ENCODE measurements around the gene PPFIA2.

DNA sequence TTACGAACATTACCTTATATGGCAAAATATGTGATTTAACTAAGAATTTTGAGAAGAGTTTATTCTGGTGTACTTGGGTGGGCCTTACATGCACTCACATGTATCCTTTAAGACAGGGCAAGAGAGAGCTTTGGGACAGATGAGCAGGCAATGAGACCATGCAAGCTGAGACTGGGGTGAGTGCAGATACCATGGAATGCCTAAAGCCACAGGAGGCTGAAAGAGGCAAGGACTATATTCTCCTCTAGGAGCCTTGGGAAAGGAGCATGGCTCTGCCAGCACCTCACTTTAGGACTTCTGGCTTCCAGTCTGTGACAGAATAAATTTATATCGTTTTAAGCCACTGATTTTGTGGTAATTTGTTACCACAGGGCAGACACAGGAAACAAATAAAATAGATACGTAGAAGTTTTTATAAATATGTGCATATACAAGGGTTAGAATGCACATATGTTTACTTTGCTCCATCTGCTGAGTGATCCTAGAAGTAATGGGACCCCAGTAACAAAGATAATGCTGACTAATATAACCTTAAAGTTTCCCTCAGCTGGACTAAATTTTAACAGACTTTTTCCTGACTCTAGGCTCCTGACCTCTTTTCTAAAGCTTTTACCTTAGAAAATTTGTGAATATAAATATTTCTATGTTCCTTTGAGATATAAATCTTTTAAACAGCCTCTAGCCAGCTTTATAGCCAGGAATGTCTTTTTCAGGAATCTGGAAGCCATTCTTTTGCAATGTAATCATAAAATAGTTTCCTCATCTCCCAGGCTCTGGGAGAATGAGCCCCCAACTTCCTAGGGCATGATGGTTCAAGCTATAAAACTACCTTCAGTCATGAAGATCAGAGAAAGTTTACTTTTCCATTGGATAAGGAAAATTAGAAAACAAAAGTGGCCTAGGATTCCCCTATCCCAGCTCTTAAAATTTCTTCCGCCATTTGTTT lies 216.8 kb downstream of the PPFIA2 start:
- TF ChIP-seq CTCF (IDR thresholded peaks at IDR 0.05) (no peak), POLR2A (IDR thresholded peaks at IDR 0.05) (no peak)
